EH (cell line): Measurements from ENCODE around the gene ABTB2.

Source experiments
- DNase-seq: peaks from one replicate; pipeline ENCODE4 v3.0.0-alpha.2; 2015; ENCODE audit warnings: low read depth

ABTB2 gene

GRCh38 chr11:34209809-34210208, 148.0 kb downstream of the ABTB2 start:
- DNase-seq, result no peak

GRCh38 chr11:34208266-34209135, 149.3 kb downstream of the ABTB2 start:
- DNase-seq, result no peak

GRCh38 chr11:34207487-34208180, 150.2 kb downstream of the ABTB2 start:
- no peak for DNase-seq

GRCh38 chr11:34206407-34207300, 151.2 kb downstream of the ABTB2 start:
- no peak for DNase-seq

- no peak for DNase-seq
These were observed 152.3 kb downstream of the ABTB2 start for GRCh38 chr11:34205326-34206035.

GRCh38 chr11:34204396-34205279, 153.2 kb downstream of the ABTB2 start:
- no peak for DNase-seq

GRCh38 chr11:34203377-34203871, 154.4 kb downstream of the ABTB2 start:
- DNase-seq, result no peak

GRCh38 chr11:34201129-34201528, 156.7 kb downstream of the ABTB2 start:
- no peak for DNase-seq

- DNase-seq, result no peak
These were observed 158.3 kb downstream of the ABTB2 start for GRCh38 chr11:34199525-34199924.

- peak; percentile 13 for DNase-seq
These were observed 159.3 kb downstream of the ABTB2 start for GRCh38 chr11:34198523-34198922.

GRCh38 chr11:34197256-34197655, 160.6 kb downstream of the ABTB2 start:
- no peak for DNase-seq

- DNase-seq, result no peak
These were observed 163.1 kb downstream of the ABTB2 start for GRCh38 chr11:34194576-34195335.

- DNase-seq, result peak; percentile 96
These were observed 165.1 kb downstream of the ABTB2 start for GRCh38 chr11:34192481-34193401.

- no peak for DNase-seq
These were observed 166.2 kb downstream of the ABTB2 start for GRCh38 chr11:34191578-34191977.

GRCh38 chr11:34190192-34191139, 167.3 kb downstream of the ABTB2 start:
- DNase-seq, result no peak

GRCh38 chr11:34189191-34189590, 168.6 kb downstream of the ABTB2 start:
- no peak for DNase-seq

- no peak for DNase-seq
These were observed 169.6 kb downstream of the ABTB2 start for GRCh38 chr11:34188181-34188580.
